HG03442 (cell line): ENCODE measurements around the gene RIMBP2.

ENCODE experiments used
- ATAC-seq: cut with Tn5 transposase; IDR thresholded peaks from one replicate; pipeline ENCODE4 v1.9.1; 2021; ENCODE audit warnings: mild to moderate bottlenecking, moderate library complexity; ENCODE audit not compliant: unreplicated experiment

Gene RIMBP2

GRCh38 chr12:130640496-130640895, 75.6 kb downstream of the RIMBP2 start:
- no peak for ATAC-seq

GRCh38 chr12:130639476-130640424, 76.3 kb downstream of the RIMBP2 start:
- no peak for ATAC-seq

- no peak for ATAC-seq
These were observed 79.7 kb downstream of the RIMBP2 start for GRCh38 chr12:130636370-130636769.

- no peak for ATAC-seq
These were observed 81.2 kb downstream of the RIMBP2 start for GRCh38 chr12:130634866-130635265.

- peak; percentile 52 for ATAC-seq
These were observed 82.3 kb downstream of the RIMBP2 start for GRCh38 chr12:130633771-130634170.

- ATAC-seq = no peak
These were observed 83.5 kb downstream of the RIMBP2 start for GRCh38 chr12:130632642-130633041.

- ATAC-seq = no peak
These were observed 87.8 kb downstream of the RIMBP2 start for GRCh38 chr12:130628304-130628703.

- no peak for ATAC-seq
These were observed 88.9 kb downstream of the RIMBP2 start for GRCh38 chr12:130627175-130627574.

- no peak for ATAC-seq
These were observed 89.5 kb downstream of the RIMBP2 start for GRCh38 chr12:130626601-130627000.

GRCh38 chr12:130625201-130625600, 90.9 kb downstream of the RIMBP2 start:
- ATAC-seq = no peak

GRCh38 chr12:130622803-130623202, 93.3 kb downstream of the RIMBP2 start:
- no peak for ATAC-seq

- ATAC-seq = no peak
These were observed 94.3 kb downstream of the RIMBP2 start for GRCh38 chr12:130621696-130622298.

- no peak for ATAC-seq
These were observed 95.3 kb downstream of the RIMBP2 start for GRCh38 chr12:130620756-130621155.

GRCh38 chr12:130620281-130620680, 95.8 kb downstream of the RIMBP2 start:
- no peak for ATAC-seq

- peak; percentile 50 for ATAC-seq
These were observed 96.6 kb downstream of the RIMBP2 start for GRCh38 chr12:130619385-130620001.

GRCh38 chr12:130617219-130617618, 98.9 kb downstream of the RIMBP2 start:
- ATAC-seq = no peak

- no peak for ATAC-seq
These were observed 100.2 kb downstream of the RIMBP2 start for GRCh38 chr12:130615861-130616345.

GRCh38 chr12:130614530-130614905, 101.6 kb downstream of the RIMBP2 start:
- ATAC-seq = no peak

- ATAC-seq = no peak
These were observed 102.1 kb downstream of the RIMBP2 start for GRCh38 chr12:130613831-130614529.

GRCh38 chr12:130613131-130613530, 103.0 kb downstream of the RIMBP2 start:
- ATAC-seq = no peak
